SH-SY5Y (cell line): Measurements from ENCODE around the gene KCTD5.

Source experiments
- GATA2 ChIP-seq: IDR thresholded peaks from 2 replicates; pipeline ENCODE4 v1.6.1; 2011; ENCODE audit warnings: mild to moderate bottlenecking, low read depth, low read length
- GATA3 ChIP-seq: IDR thresholded peaks from 2 replicates; pipeline ENCODE4 v1.6.1; 2011; ENCODE audit warnings: low read depth, mild to moderate bottlenecking, low read length, moderate library complexity

GRCh38 chr16:2691491-2692248 is 9.3 kb downstream of the KCTD5 start:
- no peak for TF ChIP-seq GATA3
- TF ChIP-seq GATA2, result no peak
